Effector memory CD4-positive, alpha-beta T cell (primary cell): ENCODE measurements around the gene TPGS2.
"Not testable (repeated sequence)": the region's sequence is repeated elsewhere in the genome, so short reads cannot be mapped to it uniquely, and the experiment has no call there.

Experiments used
- DNase-seq, 3 donors: peaks; one replicate each; pipeline ENCODE4 v3.0.0-alpha.2; 2020
- H3K27ac ChIP-seq: 2 replicates; pipeline ENCODE4 v1.7.0; 2013; ENCODE audit warnings: mild to moderate bottlenecking, low read length, moderate library complexity; ENCODE audit not compliant: insufficient read depth, poor library complexity, severe bottlenecking
- H3K27me3 ChIP-seq: replicated peaks from 2 replicates; pipeline ENCODE4 v1.7.0; 2013; ENCODE audit warnings: mild to moderate bottlenecking, low read length; ENCODE audit not compliant: insufficient read depth, control insufficient read depth, poor library complexity, severe bottlenecking
- H3K36me3 ChIP-seq: 2 replicates; pipeline ENCODE4 v1.7.0; 2013; ENCODE audit warnings: mild to moderate bottlenecking, low read length, moderate library complexity; ENCODE audit not compliant: control insufficient read depth, insufficient read depth
- H3K4me1 ChIP-seq: 2 replicates; pipeline ENCODE4 v1.7.0; 2013; ENCODE audit warnings: low read length, mild to moderate bottlenecking; ENCODE audit not compliant: control insufficient read depth, insufficient read depth, poor library complexity, severe bottlenecking
- H3K4me3 ChIP-seq: 2 replicates; pipeline ENCODE4 v1.7.0; 2013; ENCODE audit warnings: low read length, low read depth, mild to moderate bottlenecking; ENCODE audit not compliant: insufficient read depth, poor library complexity, severe bottlenecking
- H3K9me3 ChIP-seq: 2 replicates; pipeline ENCODE4 v1.7.0; 2013; ENCODE audit warnings: mild to moderate bottlenecking, low read length, moderate library complexity; ENCODE audit not compliant: control insufficient read depth

TPGS2 gene

GRCh38 chr18:36769611-36770314 is 59.0 kb downstream of the TPGS2 start:
- Histone ChIP-seq H3K4me1 (no peaks in the 10 kb centered on the region), H3K36me3 (no peaks in the 10 kb centered on the region), H3K27me3 (no peaks in the 10 kb centered on the region), H3K4me3 (no peak overlapping the region), H3K27ac (no peak overlapping the region), H3K9me3 (no peaks in the 10 kb centered on the region)
- no peak for DNase-seq

- H3K9me3 ChIP-seq, result no peaks in the 10 kb centered on the region
- no peaks in the 10 kb centered on the region for H3K4me1 ChIP-seq
- no peaks in the 10 kb centered on the region for H3K36me3 ChIP-seq
- no peak overlapping the region for H3K27ac ChIP-seq
- no peak for DNase-seq
- H3K27me3 ChIP-seq, result no peaks in the 10 kb centered on the region
- no peak overlapping the region for H3K4me3 ChIP-seq
These were observed 59.6 kb downstream of the TPGS2 start for GRCh38 chr18:36769172-36769571.

GRCh38 chr18:36766836-36767235 is 62.0 kb downstream of the TPGS2 start:
- H3K36me3 ChIP-seq, result no peaks in the 10 kb centered on the region
- H3K9me3 ChIP-seq, result no peaks in the 10 kb centered on the region
- H3K27me3 ChIP-seq, result no peaks in the 10 kb centered on the region
- no peak for DNase-seq
- no peak overlapping the region for H3K27ac ChIP-seq
- H3K4me1 ChIP-seq, result no peaks in the 10 kb centered on the region
- H3K4me3 ChIP-seq, result no peak overlapping the region

GRCh38 chr18:36762965-36763364 is 65.8 kb downstream of the TPGS2 start:
- H3K4me1 ChIP-seq, H3K4me3 ChIP-seq, H3K36me3 ChIP-seq, H3K27ac ChIP-seq, DNase-seq, H3K27me3 ChIP-seq, H3K9me3 ChIP-seq: not testable (repeated sequence)

- Histone ChIP-seq H3K9me3 (no peaks in the 10 kb centered on the region), H3K27ac (no peak overlapping the region), H3K36me3 (no peaks in the 10 kb centered on the region), H3K27me3 (no peaks in the 10 kb centered on the region), H3K4me1 (no peaks in the 10 kb centered on the region), H3K4me3 (no peak overlapping the region)
- DNase-seq, result no peak
These were observed 66.7 kb downstream of the TPGS2 start for GRCh38 chr18:36762074-36762473.

GRCh38 chr18:36761186-36761698 is 67.6 kb downstream of the TPGS2 start:
- Histone ChIP-seq H3K27me3 (no peaks in the 10 kb centered on the region), H3K27ac (no peak overlapping the region), H3K36me3 (no peaks in the 10 kb centered on the region), H3K9me3 (no peaks in the 10 kb centered on the region), H3K4me1 (no peaks in the 10 kb centered on the region), H3K4me3 (no peak overlapping the region)
- no peak for DNase-seq

- Histone ChIP-seq H3K4me3 (no peak overlapping the region), H3K27ac (no peak overlapping the region), H3K36me3 (no peaks in the 10 kb centered on the region), H3K4me1 (no peaks in the 10 kb centered on the region), H3K27me3 (no peaks in the 10 kb centered on the region), H3K9me3 (no peaks in the 10 kb centered on the region)
- DNase-seq, result no peak
These were observed 68.2 kb downstream of the TPGS2 start for GRCh38 chr18:36760598-36760997.

GRCh38 chr18:36759167-36759776 is 69.5 kb downstream of the TPGS2 start:
- no peak for DNase-seq
- H3K4me3 ChIP-seq, result no peak overlapping the region
- no peaks in the 10 kb centered on the region for H3K36me3 ChIP-seq
- no peaks in the 10 kb centered on the region for H3K27me3 ChIP-seq
- H3K9me3 ChIP-seq, result no peaks in the 10 kb centered on the region
- no peak overlapping the region for H3K27ac ChIP-seq
- no peaks in the 10 kb centered on the region for H3K4me1 ChIP-seq

- Histone ChIP-seq H3K27me3 (no peaks in the 10 kb centered on the region), H3K36me3 (no peaks in the 10 kb centered on the region), H3K27ac (no peak overlapping the region), H3K4me1 (no peaks in the 10 kb centered on the region), H3K9me3 (no peaks in the 10 kb centered on the region), H3K4me3 (no peak overlapping the region)
- DNase-seq, result no peak
These were observed 70.2 kb downstream of the TPGS2 start for GRCh38 chr18:36758623-36759022.

- Histone ChIP-seq H3K27me3 (no peaks in the 10 kb centered on the region), H3K27ac (no peak overlapping the region), H3K36me3 (no peaks in the 10 kb centered on the region), H3K9me3 (no peaks in the 10 kb centered on the region), H3K4me1 (no peaks in the 10 kb centered on the region), H3K4me3 (no peak overlapping the region)
- no peak for DNase-seq
These were observed 70.8 kb downstream of the TPGS2 start for GRCh38 chr18:36757991-36758390.
